ENCODE measurements around the gene SALL4.

DNA sequence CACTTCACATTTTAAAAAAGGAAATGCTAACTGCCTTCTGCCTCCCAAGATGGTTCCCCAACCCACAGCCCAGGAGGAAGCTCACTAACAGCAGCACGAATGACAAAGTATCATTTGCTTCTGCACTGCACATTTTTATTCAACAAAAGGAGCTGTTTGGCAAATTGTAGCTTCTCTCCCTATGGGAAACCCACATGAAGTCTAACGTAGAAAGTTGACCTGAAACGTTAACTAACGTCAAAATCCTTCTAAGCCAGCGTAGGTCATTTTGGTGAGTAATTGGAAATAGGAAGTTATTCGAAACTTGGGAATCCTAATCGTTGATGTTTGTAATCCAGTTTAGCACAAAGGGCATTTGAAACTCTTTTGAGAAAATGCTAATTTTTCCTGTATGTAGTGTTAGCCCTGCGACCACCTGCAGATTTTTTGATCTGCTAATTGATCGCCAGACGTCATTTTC lies 2.9 kb downstream of the SALL4 start:
- no peak for TF ChIP-seq YY1 (IDR thresholded peaks at IDR 0.05)
- TF ChIP-seq, protein P1, sequence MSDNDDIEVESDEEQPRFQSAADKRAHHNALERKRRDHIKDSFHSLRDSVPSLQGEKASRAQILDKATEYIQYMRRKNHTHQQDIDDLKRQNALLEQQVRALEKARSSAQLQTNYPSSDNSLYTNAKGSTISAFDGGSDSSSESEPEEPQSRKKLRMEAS (IDR thresholded peaks at IDR 0.05), result no peak
- TF ChIP-seq RAD21 (IDR thresholded peaks at IDR 0.05), result no peak
- TF ChIP-seq, protein P2, sequence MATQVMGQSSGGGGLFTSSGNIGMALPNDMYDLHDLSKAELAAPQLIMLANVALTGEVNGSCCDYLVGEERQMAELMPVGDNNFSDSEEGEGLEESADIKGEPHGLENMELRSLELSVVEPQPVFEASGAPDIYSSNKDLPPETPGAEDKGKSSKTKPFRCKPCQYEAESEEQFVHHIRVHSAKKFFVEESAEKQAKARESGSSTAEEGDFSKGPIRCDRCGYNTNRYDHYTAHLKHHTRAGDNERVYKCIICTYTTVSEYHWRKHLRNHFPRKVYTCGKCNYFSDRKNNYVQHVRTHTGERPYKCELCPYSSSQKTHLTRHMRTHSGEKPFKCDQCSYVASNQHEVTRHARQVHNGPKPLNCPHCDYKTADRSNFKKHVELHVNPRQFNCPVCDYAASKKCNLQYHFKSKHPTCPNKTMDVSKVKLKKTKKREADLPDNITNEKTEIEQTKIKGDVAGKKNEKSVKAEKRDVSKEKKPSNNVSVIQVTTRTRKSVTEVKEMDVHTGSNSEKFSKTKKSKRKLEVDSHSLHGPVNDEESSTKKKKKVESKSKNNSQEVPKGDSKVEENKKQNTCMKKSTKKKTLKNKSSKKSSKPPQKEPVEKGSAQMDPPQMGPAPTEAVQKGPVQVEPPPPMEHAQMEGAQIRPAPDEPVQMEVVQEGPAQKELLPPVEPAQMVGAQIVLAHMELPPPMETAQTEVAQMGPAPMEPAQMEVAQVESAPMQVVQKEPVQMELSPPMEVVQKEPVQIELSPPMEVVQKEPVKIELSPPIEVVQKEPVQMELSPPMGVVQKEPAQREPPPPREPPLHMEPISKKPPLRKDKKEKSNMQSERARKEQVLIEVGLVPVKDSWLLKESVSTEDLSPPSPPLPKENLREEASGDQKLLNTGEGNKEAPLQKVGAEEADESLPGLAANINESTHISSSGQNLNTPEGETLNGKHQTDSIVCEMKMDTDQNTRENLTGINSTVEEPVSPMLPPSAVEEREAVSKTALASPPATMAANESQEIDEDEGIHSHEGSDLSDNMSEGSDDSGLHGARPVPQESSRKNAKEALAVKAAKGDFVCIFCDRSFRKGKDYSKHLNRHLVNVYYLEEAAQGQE (IDR thresholded peaks at IDR 0.05), result no peak
- TF ChIP-seq, protein P3, sequence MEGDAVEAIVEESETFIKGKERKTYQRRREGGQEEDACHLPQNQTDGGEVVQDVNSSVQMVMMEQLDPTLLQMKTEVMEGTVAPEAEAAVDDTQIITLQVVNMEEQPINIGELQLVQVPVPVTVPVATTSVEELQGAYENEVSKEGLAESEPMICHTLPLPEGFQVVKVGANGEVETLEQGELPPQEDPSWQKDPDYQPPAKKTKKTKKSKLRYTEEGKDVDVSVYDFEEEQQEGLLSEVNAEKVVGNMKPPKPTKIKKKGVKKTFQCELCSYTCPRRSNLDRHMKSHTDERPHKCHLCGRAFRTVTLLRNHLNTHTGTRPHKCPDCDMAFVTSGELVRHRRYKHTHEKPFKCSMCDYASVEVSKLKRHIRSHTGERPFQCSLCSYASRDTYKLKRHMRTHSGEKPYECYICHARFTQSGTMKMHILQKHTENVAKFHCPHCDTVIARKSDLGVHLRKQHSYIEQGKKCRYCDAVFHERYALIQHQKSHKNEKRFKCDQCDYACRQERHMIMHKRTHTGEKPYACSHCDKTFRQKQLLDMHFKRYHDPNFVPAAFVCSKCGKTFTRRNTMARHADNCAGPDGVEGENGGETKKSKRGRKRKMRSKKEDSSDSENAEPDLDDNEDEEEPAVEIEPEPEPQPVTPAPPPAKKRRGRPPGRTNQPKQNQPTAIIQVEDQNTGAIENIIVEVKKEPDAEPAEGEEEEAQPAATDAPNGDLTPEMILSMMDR (IDR thresholded peaks at IDR 0.05; ENCODE audit: low read depth, low read length, missing input control), result no peak
- no peak for TF ChIP-seq HNF4A (conservative IDR thresholded peaks at IDR 0.05)
- TF ChIP-seq JUND (IDR thresholded peaks at IDR 0.05), result no peak
- TF ChIP-seq, protein P4, sequence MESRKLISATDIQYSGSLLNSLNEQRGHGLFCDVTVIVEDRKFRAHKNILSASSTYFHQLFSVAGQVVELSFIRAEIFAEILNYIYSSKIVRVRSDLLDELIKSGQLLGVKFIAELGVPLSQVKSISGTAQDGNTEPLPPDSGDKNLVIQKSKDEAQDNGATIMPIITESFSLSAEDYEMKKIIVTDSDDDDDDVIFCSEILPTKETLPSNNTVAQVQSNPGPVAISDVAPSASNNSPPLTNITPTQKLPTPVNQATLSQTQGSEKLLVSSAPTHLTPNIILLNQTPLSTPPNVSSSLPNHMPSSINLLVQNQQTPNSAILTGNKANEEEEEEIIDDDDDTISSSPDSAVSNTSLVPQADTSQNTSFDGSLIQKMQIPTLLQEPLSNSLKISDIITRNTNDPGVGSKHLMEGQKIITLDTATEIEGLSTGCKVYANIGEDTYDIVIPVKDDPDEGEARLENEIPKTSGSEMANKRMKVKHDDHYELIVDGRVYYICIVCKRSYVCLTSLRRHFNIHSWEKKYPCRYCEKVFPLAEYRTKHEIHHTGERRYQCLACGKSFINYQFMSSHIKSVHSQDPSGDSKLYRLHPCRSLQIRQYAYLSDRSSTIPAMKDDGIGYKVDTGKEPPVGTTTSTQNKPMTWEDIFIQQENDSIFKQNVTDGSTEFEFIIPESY (IDR thresholded peaks at IDR 0.05), result no peak
- no peak for TF ChIP-seq HNF4G (IDR thresholded peaks at IDR 0.05)
- no peak for TF ChIP-seq GABPA (IDR thresholded peaks at IDR 0.05 in 1 of 2, conservative IDR thresholded peaks at IDR 0.05 in 1 of 2)
- TF ChIP-seq FOXA1 (IDR thresholded peaks at IDR 0.05), result no peak
- no peak for TF ChIP-seq TAF1 (conservative IDR thresholded peaks at IDR 0.05)
- TF ChIP-seq RXRA (IDR thresholded peaks at IDR 0.05), result no peak
- no peak for TF ChIP-seq EGR1 (IDR thresholded peaks at IDR 0.05; ENCODE audit: low read depth in 2 of 2)
